Esophagus squamous epithelium (tissue), 5 donors: ENCODE data around the gene SNRPE. TPM values are rescaled to one million over a fixed set of nuclear protein-coding genes. Genes with fewer than 3 reads are reported as not detected.
"Not testable (repeated sequence)": the region's sequence is repeated elsewhere in the genome, so short reads cannot be mapped to it uniquely, and the experiment has no call there.

Experiments
- DNase-seq: peaks from one replicate; lab custom pipeline; 2025; lab: John Stamatoyannopoulos, UW
- H3K27ac ChIP-seq, 4 donors: fragments of 200-600 bp; sonication (generic); one replicate each; pipeline ENCODE4 v1.5.1; 2016 to 2019; ENCODE audit warnings: mild to moderate bottlenecking in 1 of 4
- H3K27me3 ChIP-seq, 4 donors: fragments of 200-600 bp; sonication (generic); 1 replicate in 3 of 4; 2 replicates in 1 of 4; pipeline versions ENCODE4 v1.5.1 to v1.6.0; 2017 to 2021; ENCODE audit warnings: antibody characterized with exemption in 1 of 4
- H3K36me3 ChIP-seq, 3 donors: fragments of 200-600 bp; sonication (generic); one replicate each; pipeline ENCODE4 v1.5.1; 2016 to 2019
- H3K4me1 ChIP-seq, 3 donors: fragments of 200-600 bp; sonication (generic); one replicate each; pipeline ENCODE4 v1.5.1; 2017 to 2019
- H3K4me3 ChIP-seq, 4 donors: fragments of 200-600 bp; sonication (generic); 1 replicate in 3 of 4; 2 replicates in 1 of 4; pipeline ENCODE4 v1.5.1; 2016 to 2019; ENCODE audit warnings: mild to moderate bottlenecking in 2 of 4, moderate library complexity in 1 of 4
- H3K9me3 ChIP-seq, 3 donors: fragments of 200-600 bp; sonication (generic); one replicate each; pipeline ENCODE4 v1.5.1; 2016 to 2019
- CTCF ChIP-seq, 6 experiments: fragments of 450-650 bp in 4 of 6; fragments of 200-600 bp in 2 of 6; sonication (generic) in 2 of 6; IDR thresholded peaks; one replicate each; pipeline ENCODE4 v1.5.1; 2016 to 2019; ENCODE audit warnings: antibody characterized with exemption in 6 of 6, mild to moderate bottlenecking in 4 of 6, moderate library complexity in 4 of 6
- POLR2A ChIP-seq, 4 donors: fragments of 450-650 bp; IDR thresholded peaks; one replicate each; pipeline ENCODE4 v1.6.1; 2017; ENCODE audit warnings: antibody characterized with exemption in 4 of 4, mild to moderate bottlenecking in 4 of 4, moderate library complexity in 3 of 4
- WGBS, 2 donors: methylation state at CpG; one replicate each; pipeline ENCODE4 v1.1.5; 2018; 5-methylcytosine and 5-hydroxymethylcytosine counted together
- intact Hi-C: fragments of 100-400 bp; cut with DNase I; formaldehyde crosslinking; loops from one replicate; pipeline ENCODE4 v1.15.0; 2022
- total RNA-seq, 4 donors: library from RNA; depleted of rRNA; stranded (reverse); fragments of >200 nt; gene quantifications; one replicate each; pipeline ENCODE4 v1.1.0, GENCODE V29; 2016
- donor health status: DM: yes; HTN: yes; CAD: no.

Gene SNRPE
- total RNA-seq, 4 donors from 2014 or later = 14.2 to 60.1 (median 54.7) TPM

GRCh38 chr1:203826175-203826574 is 35.2 kb upstream of the SNRPE start:
- intact Hi-C loops = no loop called here
- DNase-seq = no peak
- WGBS, 2 donors = 87 to 96% methylated on average over 2 of the region's 2 CpGs
- no peak overlapping the region for H3K27ac ChIP-seq
- H3K4me1 ChIP-seq = no peaks in the 10 kb centered on the region
- H3K36me3 ChIP-seq = peaks cover 8 to 100% (median 34%) of the 10 kb centered on the region in 3 donors
- H3K4me3 ChIP-seq = no peak overlapping the region
- H3K9me3 ChIP-seq = no peaks in the 10 kb centered on the region
- TF ChIP-seq POLR2A (IDR thresholded peaks at IDR 0.05) (no peak), CTCF (IDR thresholded peaks at IDR 0.05) (no peak)
- no peaks in the 10 kb centered on the region for H3K27me3 ChIP-seq

- H3K4me3 ChIP-seq = no peak overlapping the region
- no peaks in the 10 kb centered on the region for H3K9me3 ChIP-seq
- 85 to 90% methylated on average over 5 of the region's 5 CpGs for WGBS, 2 donors
- TF ChIP-seq CTCF (IDR thresholded peaks at IDR 0.05) (no peak), POLR2A (IDR thresholded peaks at IDR 0.05) (no peak)
- no peaks in the 10 kb centered on the region for H3K27me3 ChIP-seq
- intact Hi-C loops = no loop called here
- H3K27ac ChIP-seq = no peak overlapping the region
- DNase-seq = no peak
- no peaks in the 10 kb centered on the region for H3K4me1 ChIP-seq
- peaks cover 23 to 100% (median 38%) of the 10 kb centered on the region in 3 donors for H3K36me3 ChIP-seq
Measured at GRCh38 chr1:203828002-203828401, 33.4 kb upstream of the SNRPE start.

- Histone ChIP-seq H3K27me3 (no peaks in the 10 kb centered on the region), H3K9me3 (no peaks in the 10 kb centered on the region), H3K4me3 (no peak overlapping the region), H3K36me3 (peaks cover 23 to 100% (median 40%) of the 10 kb centered on the region in 3 donors), H3K27ac (peak overlapping the region in 1 of 4 donors; percentile 23), H3K4me1 (no peaks in the 10 kb centered on the region)
- WGBS, 2 donors = 46 to 53% methylated on average over 1 of the region's 1 CpG
- no peak for TF ChIP-seq POLR2A (IDR thresholded peaks at IDR 0.05)
- no peak for TF ChIP-seq CTCF (IDR thresholded peaks at IDR 0.05)
- no peak for DNase-seq
- intact Hi-C loops = no loop called here
Measured at GRCh38 chr1:203828503-203828902, 32.9 kb upstream of the SNRPE start.

GRCh38 chr1:203829247-203829646 is 32.2 kb upstream of the SNRPE start:
- WGBS, 2 donors = 39 to 79% methylated on average over 5 of the region's 5 CpGs
- H3K27ac ChIP-seq = peak overlapping the region in 1 of 4 donors; percentile 23

GRCh38 chr1:203835476-203835875 is 25.9 kb upstream of the SNRPE start:
- Histone ChIP-seq H3K4me1 (peaks cover 0 to 7% (median 0%) of the 10 kb centered on the region in 3 donors), H3K27ac (no peak overlapping the region), H3K27me3 (no peaks in the 10 kb centered on the region), H3K36me3 (peaks cover 25 to 100% (median 61%) of the 10 kb centered on the region in 3 donors), H3K4me3 (no peak overlapping the region), H3K9me3 (no peaks in the 10 kb centered on the region)
- intact Hi-C loops = no loop called here
- TF ChIP-seq POLR2A (IDR thresholded peaks at IDR 0.05) (no peak), CTCF (IDR thresholded peaks at IDR 0.05) (no peak)
- 94 to 95% methylated on average over 3 of the region's 3 CpGs for WGBS, 2 donors
- no peak for DNase-seq

More at GRCh38 chr1:203829247-203829646, 32.2 kb upstream of the SNRPE start:
- H3K9me3 ChIP-seq, H3K4me3 ChIP-seq, intact Hi-C loops, DNase-seq, H3K4me1 ChIP-seq, H3K27me3 ChIP-seq: not testable (repeated sequence)
- peaks cover 30 to 100% (median 44%) of the 10 kb centered on the region in 3 donors for H3K36me3 ChIP-seq

GRCh38 chr1:203839081-203839480 is 22.3 kb upstream of the SNRPE start:
- Histone ChIP-seq H3K27ac (no peak overlapping the region), H3K4me1 (peaks cover 0 to 9% (median 0%) of the 10 kb centered on the region in 3 donors), H3K9me3 (no peaks in the 10 kb centered on the region), H3K36me3 (peaks cover 8 to 100% (median 36%) of the 10 kb centered on the region in 3 donors), H3K27me3 (no peaks in the 10 kb centered on the region), H3K4me3 (no peak overlapping the region)
- WGBS, 2 donors = 37 to 48% methylated on average over 5 of the region's 5 CpGs
- TF ChIP-seq POLR2A (IDR thresholded peaks at IDR 0.05) = no peak
- no peak for TF ChIP-seq CTCF (IDR thresholded peaks at IDR 0.05)
- intact Hi-C loops = no loop called here
- DNase-seq = no peak
